Sigmoid colon (tissue), 4 donors: ENCODE results near the gene SLC35F1.

Experiments used
- CTCF ChIP-seq, 4 experiments: fragments of 450-650 bp in 3 of 4; fragments of 200-600 bp in 1 of 4; IDR thresholded peaks; one replicate each; pipeline ENCODE4 v1.5.1; 2016 to 2019; ENCODE audit warnings: antibody characterized with exemption in 4 of 4, mild to moderate bottlenecking in 3 of 4, moderate library complexity in 2 of 4
- EP300 ChIP-seq, 4 donors: sonication (generic); formaldehyde crosslinking; IDR thresholded peaks; one replicate each; pipeline ENCODE4 v1.6.1; 2017; ENCODE audit warnings: antibody characterized with exemption in 4 of 4
- POLR2A ChIP-seq, 2 donors: fragments of 450-650 bp; IDR thresholded peaks; one replicate each; pipeline ENCODE4 v1.6.1; 2016; ENCODE audit warnings: antibody characterized with exemption in 2 of 2, mild to moderate bottlenecking in 2 of 2, moderate library complexity in 2 of 2

GRCh38 chr6:118092086-118092485, 185.0 kb downstream of the SLC35F1 start:
- TF ChIP-seq CTCF (IDR thresholded peaks at IDR 0.05) (no peak), POLR2A (IDR thresholded peaks at IDR 0.05) (no peak), EP300 (IDR thresholded peaks at IDR 0.05) (no peak)
